ENCODE measurements around the gene SLC25A40. TPM values are rescaled to one million over a fixed set of nuclear protein-coding genes. Genes with fewer than 3 reads are reported as not detected.
"Not testable (repeated sequence)": the region's sequence is repeated elsewhere in the genome, so short reads cannot be mapped to it uniquely, and the experiment has no call there.

Gene SLC25A40
- total RNA-seq (10 to 100 TPM in 1 of 2 experiments, 1 to 10 TPM in 1; 9.4 to 11.1 TPM), total RNA-seq (8.5 to 44.9 (median 27.3) reads per million in 172 experiments)
- polyA plus RNA-seq (2013, experiment 1 of 2): 27.0 TPM
- polyA plus RNA-seq (2013, experiment 2 of 2): 23.0 TPM

- ATAC-seq (ENCODE audit: poor library complexity) (peak; percentile 86), DNase-seq (peak; percentile 88 to 98 (median 95))
- CTCF ChIA-PET: no interaction called here
- Histone ChIP-seq H3K4me1 (ENCODE audit: insufficient read depth, low read length) (peaks cover 9% of the 10 kb centered on the region), H3K9me3 (ENCODE audit: control insufficient read depth in 1 of 2, insufficient read depth in 1 of 2, low read length in 2 of 2) (peaks cover 0 to 3% of the 10 kb centered on the region in 2 experiments), H3K27ac (ENCODE audit: low read depth in 1 of 2, low read length in 2 of 2) (peak within 1 kb of the TSS; percentile 84 to 94), H3K4me3 (ENCODE audit: low read length) (peak within 1 kb of the TSS; percentile 97), H3K36me3 (ENCODE audit: insufficient read depth, low read length) (peaks cover 13% of the 10 kb centered on the region), H3K27me3 (ENCODE audit: control insufficient read depth in 1 of 2, insufficient read depth in 2 of 2, low read length in 2 of 2) (no peaks in the 10 kb centered on the region)
- intact Hi-C loops (cut with DNase I, micrococcal nuclease): loop anchor here (5.0 to 10.0 kb wide), 6 partner anchors 249 to 821 kb away; partner anchors contain the start of genes TMEM243 (in 2 of the 2), CROT (in 1 of the 2), ELAPOR2 (in 1 of the 2) and RUNDC3B (in 1 of the 2)
- POLR2A ChIA-PET: interaction anchor here (0.7 to 2.1 kb wide), 5 partner anchors 10 to 728 kb away, joined by 3 to 11 read pairs (median 5); partner anchors contain the start of genes ADAM22, CROT and DMTF1
- peak within 1 kb of the TSS; percentile 98 for H3K4me3 Mint-ChIP-seq
- TF ChIP-seq CTCF (IDR thresholded peaks at IDR 0.05): no peak
- H3K36me3 Mint-ChIP-seq (ENCODE audit: low read depth): peaks cover 59% of the 10 kb centered on the region
- H3K9me3 Mint-ChIP-seq: peaks cover 8% of the 10 kb centered on the region
- no peaks in the 10 kb centered on the region for H3K27me3 Mint-ChIP-seq
- peak within 1 kb of the TSS; percentile 98 for H3K27ac Mint-ChIP-seq
- peaks cover 63% of the 10 kb centered on the region for H3K4me1 Mint-ChIP-seq (ENCODE audit: low read depth)
These were observed at the start of gene SLC25A40, which contains the start of gene DBF4 for GRCh38 chr7:87876040-87876868. SLC25A40 (minus strand) TSS chr7:87876360; CDS start chr7:87858727, 17,633 bp downstream. DBF4 (plus strand) TSS chr7:87876493; CDS start chr7:87876733, 240 bp downstream.

GRCh38 chr7:87922759-87923395 lies 46.7 kb upstream of the SLC25A40 start:
- H3K4me1 Mint-ChIP-seq (ENCODE audit: low read depth); H3K27ac ChIP-seq (ENCODE audit: low read depth in 1 of 2, low read length in 2 of 2); CTCF ChIA-PET; H3K27me3 ChIP-seq (ENCODE audit: control insufficient read depth in 1 of 2, insufficient read depth in 2 of 2, low read length in 2 of 2); ATAC-seq (ENCODE audit: poor library complexity); H3K9me3 ChIP-seq (ENCODE audit: control insufficient read depth in 1 of 2, insufficient read depth in 1 of 2, low read length in 2 of 2); H3K9me3 Mint-ChIP-seq; POLR2A ChIA-PET; H3K4me3 Mint-ChIP-seq; intact Hi-C loops (cut with DNase I, micrococcal nuclease); H3K4me1 ChIP-seq (ENCODE audit: insufficient read depth, low read length); DNase-seq; H3K36me3 Mint-ChIP-seq (ENCODE audit: low read depth); H3K27ac Mint-ChIP-seq; H3K36me3 ChIP-seq (ENCODE audit: insufficient read depth, low read length); H3K4me3 ChIP-seq (ENCODE audit: low read length): not testable (repeated sequence)
- peaks cover 15% of the 10 kb centered on the region for H3K27me3 Mint-ChIP-seq

- no peak overlapping the region for H3K4me3 Mint-ChIP-seq
- H3K4me1 ChIP-seq (ENCODE audit: insufficient read depth, low read length): no peaks in the 10 kb centered on the region
- peaks cover 19% of the 10 kb centered on the region for H3K27me3 Mint-ChIP-seq
- no peaks in the 10 kb centered on the region for H3K36me3 Mint-ChIP-seq (ENCODE audit: low read depth)
- no peaks in the 10 kb centered on the region for H3K9me3 Mint-ChIP-seq
- no peak for ATAC-seq (ENCODE audit: poor library complexity)
- TF ChIP-seq CTCF (IDR thresholded peaks at IDR 0.05): no peak
- intact Hi-C loops (cut with DNase I, micrococcal nuclease): no loop called here
- CTCF ChIA-PET: interaction anchor here (1.2 kb wide), 1 partner anchor 13 kb away, joined by 5 read pairs; the partner anchor contains the start of gene ADAM22
- H3K36me3 ChIP-seq (ENCODE audit: insufficient read depth, low read length): no peaks in the 10 kb centered on the region
- H3K27ac Mint-ChIP-seq: no peak overlapping the region
- no peak overlapping the region for H3K4me3 ChIP-seq (ENCODE audit: low read length)
- no peak for DNase-seq
- H3K4me1 Mint-ChIP-seq (ENCODE audit: low read depth): no peaks in the 10 kb centered on the region
- H3K27me3 ChIP-seq (ENCODE audit: control insufficient read depth in 1 of 2, insufficient read depth in 2 of 2, low read length in 2 of 2): no peaks in the 10 kb centered on the region
- POLR2A ChIA-PET: interaction anchor here (0.8 kb wide), 1 partner anchor 13 kb away, joined by 3 read pairs; the partner anchor contains the start of gene ADAM22
- H3K27ac ChIP-seq (ENCODE audit: low read depth in 1 of 2, low read length in 2 of 2): no peak overlapping the region
- no peaks in the 10 kb centered on the region for H3K9me3 ChIP-seq (ENCODE audit: control insufficient read depth in 1 of 2, insufficient read depth in 1 of 2, low read length in 2 of 2)
These were observed 44.4 kb upstream of the SLC25A40 start for GRCh38 chr7:87920578-87920977.

Measured in CD4-positive, alpha-beta T cell (primary cell).